Effector memory CD4-positive, alpha-beta T cell (primary cell): Measurements from ENCODE around the gene EIF3CL.
A peak's percentile ranks its signal among the peaks of the same experiment; 100 is the strongest.
"Not testable (repeated sequence)": the region's sequence is repeated elsewhere in the genome, so short reads cannot be mapped to it uniquely, and the experiment has no call there.

ENCODE experiments used
- DNase-seq, 3 donors: peaks; one replicate each; pipeline ENCODE4 v3.0.0-alpha.2; 2020
- H3K27ac ChIP-seq: 2 replicates; pipeline ENCODE4 v1.7.0; 2013; ENCODE audit warnings: mild to moderate bottlenecking, low read length, moderate library complexity; ENCODE audit not compliant: insufficient read depth, poor library complexity, severe bottlenecking
- H3K27me3 ChIP-seq: replicated peaks from 2 replicates; pipeline ENCODE4 v1.7.0; 2013; ENCODE audit warnings: mild to moderate bottlenecking, low read length; ENCODE audit not compliant: insufficient read depth, control insufficient read depth, poor library complexity, severe bottlenecking
- H3K36me3 ChIP-seq: 2 replicates; pipeline ENCODE4 v1.7.0; 2013; ENCODE audit warnings: mild to moderate bottlenecking, low read length, moderate library complexity; ENCODE audit not compliant: control insufficient read depth, insufficient read depth
- H3K4me1 ChIP-seq: 2 replicates; pipeline ENCODE4 v1.7.0; 2013; ENCODE audit warnings: low read length, mild to moderate bottlenecking; ENCODE audit not compliant: control insufficient read depth, insufficient read depth, poor library complexity, severe bottlenecking
- H3K4me3 ChIP-seq: 2 replicates; pipeline ENCODE4 v1.7.0; 2013; ENCODE audit warnings: low read length, low read depth, mild to moderate bottlenecking; ENCODE audit not compliant: insufficient read depth, poor library complexity, severe bottlenecking
- H3K9me3 ChIP-seq: 2 replicates; pipeline ENCODE4 v1.7.0; 2013; ENCODE audit warnings: mild to moderate bottlenecking, low read length, moderate library complexity; ENCODE audit not compliant: control insufficient read depth

EIF3CL gene

GRCh38 chr16:28414530-28414929 is 10.9 kb upstream of the EIF3CL start:
- H3K27ac ChIP-seq, H3K36me3 ChIP-seq, H3K27me3 ChIP-seq, H3K9me3 ChIP-seq, H3K4me1 ChIP-seq, H3K4me3 ChIP-seq, DNase-seq: not testable (repeated sequence)

DNA sequence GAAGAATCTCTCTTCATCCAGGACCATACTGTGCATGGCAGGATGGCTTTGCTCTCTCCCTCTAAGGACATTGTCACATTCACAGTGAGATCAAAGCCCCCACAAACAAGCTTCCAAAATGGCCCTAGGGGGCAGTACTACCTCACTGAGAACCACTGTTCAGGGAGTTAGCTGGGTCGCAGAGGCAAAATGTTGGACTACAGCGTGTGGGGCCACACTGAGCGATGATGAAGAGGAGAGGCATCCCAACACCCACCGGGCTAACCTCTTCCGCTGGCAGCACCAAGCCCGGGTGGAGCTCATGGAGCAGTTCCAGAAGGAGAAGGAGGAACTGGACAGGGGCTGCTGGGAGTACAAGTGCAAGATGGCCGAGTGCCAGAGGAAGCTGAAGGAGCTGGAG is 9.9 kb upstream of the EIF3CL start:
- not testable (repeated sequence) for H3K9me3 ChIP-seq, H3K4me3 ChIP-seq, H3K36me3 ChIP-seq, H3K4me1 ChIP-seq, H3K27me3 ChIP-seq, H3K27ac ChIP-seq, DNase-seq

DNA sequence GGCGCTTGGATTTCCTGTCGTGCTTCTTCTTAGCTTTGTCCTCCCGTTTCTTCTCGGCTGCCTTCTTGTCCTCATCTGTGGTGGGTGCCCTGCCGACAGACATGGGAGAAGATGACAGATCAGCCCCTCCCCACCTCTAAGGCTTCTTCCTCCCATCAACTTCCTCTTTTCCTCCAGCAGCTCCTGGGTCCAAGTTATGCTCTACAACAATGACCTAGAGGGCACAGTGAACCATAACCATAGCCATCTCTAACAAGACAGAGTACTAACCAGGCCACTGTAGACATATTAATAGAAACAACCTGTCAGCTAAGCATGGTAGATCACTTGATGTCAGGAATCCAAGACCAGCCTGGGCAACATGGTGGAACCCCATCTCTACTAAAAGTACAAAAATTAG is 11.6 kb downstream of the EIF3CL start:
- not testable (repeated sequence) for H3K9me3 ChIP-seq, DNase-seq, H3K27me3 ChIP-seq, H3K36me3 ChIP-seq, H3K4me1 ChIP-seq, H3K27ac ChIP-seq, H3K4me3 ChIP-seq

DNA sequence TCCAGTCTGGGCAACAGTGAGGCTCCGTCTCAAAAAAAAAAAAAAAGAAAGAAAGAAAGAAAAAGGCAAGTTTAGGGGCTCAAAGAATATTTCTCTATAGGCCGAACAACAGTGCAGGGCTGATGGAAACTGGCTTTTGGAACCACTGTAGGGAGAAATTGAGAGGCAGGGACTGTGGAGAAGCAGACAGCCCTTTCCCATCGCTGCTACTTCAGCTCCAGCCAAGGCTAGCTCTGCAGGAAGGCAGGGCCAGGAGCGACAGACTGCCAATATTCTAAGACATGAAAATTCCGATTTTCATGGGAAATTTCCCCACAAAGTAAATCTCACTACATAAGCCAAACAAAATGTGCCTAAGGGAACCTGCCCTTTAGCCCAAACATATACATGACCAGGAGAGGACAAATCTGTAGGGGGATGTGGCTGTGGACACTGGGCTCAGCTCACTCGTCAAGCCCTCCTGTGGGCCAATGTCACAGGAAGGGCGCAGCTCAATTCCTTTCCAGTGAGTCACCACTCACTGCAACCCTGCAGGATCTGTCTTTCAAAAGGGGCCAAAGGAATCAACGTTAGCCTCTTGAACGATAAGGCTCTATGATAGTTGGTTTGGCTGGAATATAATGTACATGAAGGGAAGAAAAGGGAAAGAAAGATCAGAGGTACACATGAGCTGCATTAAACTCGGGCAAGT is 21.3 kb downstream of the EIF3CL start:
- not testable (repeated sequence) for H3K9me3 ChIP-seq, DNase-seq, H3K4me1 ChIP-seq, H3K27ac ChIP-seq, H3K36me3 ChIP-seq, H3K4me3 ChIP-seq, H3K27me3 ChIP-seq

DNA sequence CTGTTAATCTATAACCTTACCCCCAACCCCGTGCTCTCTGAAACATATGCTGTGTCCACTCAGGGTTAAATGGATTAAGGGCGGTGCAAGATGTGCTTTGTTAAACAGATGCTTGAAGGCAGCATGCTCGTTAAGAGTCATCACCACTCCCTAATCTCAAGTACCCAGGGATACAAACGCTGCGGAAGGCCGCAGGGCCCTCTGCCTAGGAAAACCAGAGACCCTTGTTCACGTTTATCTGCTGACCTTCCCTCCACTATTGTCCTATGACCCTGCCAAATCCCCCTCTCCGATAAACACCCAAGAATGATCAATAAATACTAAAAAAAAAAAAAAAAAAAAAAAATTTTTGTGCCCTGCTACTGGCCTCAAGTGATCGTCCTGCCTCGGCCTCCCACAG is 25.8 kb downstream of the EIF3CL start:
- H3K4me1 ChIP-seq, H3K4me3 ChIP-seq, H3K36me3 ChIP-seq, H3K27ac ChIP-seq, DNase-seq, H3K9me3 ChIP-seq, H3K27me3 ChIP-seq: not testable (repeated sequence)

DNA sequence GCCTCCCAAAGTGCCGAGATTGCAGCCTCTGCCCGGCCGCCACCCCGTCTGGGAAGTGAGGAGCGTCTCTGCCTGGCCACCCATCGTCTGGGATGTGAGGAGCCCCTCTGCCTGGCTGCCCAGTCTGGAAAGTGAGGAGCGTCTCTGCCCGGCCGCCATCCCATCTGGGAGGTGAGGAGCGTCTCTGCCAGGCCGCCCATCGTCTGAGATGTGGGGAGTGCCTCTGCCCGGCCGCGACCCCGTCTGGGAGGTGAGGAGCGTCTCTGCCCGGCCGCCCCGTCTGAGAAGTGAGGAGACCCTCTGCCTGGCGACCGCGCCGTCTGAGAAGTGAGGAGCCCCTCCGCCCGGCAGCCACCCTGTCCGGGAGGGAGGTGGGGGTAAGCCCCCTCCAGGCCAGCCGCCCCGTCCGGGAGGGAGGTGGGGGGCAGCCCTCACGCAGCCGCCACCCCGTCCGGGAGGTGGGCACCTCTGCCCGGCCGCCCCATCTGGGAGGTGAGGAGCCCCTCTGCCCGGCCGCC is 26.5 kb downstream of the EIF3CL start:
- H3K27me3 ChIP-seq, H3K9me3 ChIP-seq, H3K36me3 ChIP-seq, H3K4me3 ChIP-seq, DNase-seq, H3K27ac ChIP-seq, H3K4me1 ChIP-seq: not testable (repeated sequence)

GRCh38 chr16:28375115-28375514 is 28.5 kb downstream of the EIF3CL start:
- not testable (repeated sequence) for H3K9me3 ChIP-seq, H3K27me3 ChIP-seq, H3K4me3 ChIP-seq, H3K4me1 ChIP-seq, H3K27ac ChIP-seq, DNase-seq, H3K36me3 ChIP-seq

DNA sequence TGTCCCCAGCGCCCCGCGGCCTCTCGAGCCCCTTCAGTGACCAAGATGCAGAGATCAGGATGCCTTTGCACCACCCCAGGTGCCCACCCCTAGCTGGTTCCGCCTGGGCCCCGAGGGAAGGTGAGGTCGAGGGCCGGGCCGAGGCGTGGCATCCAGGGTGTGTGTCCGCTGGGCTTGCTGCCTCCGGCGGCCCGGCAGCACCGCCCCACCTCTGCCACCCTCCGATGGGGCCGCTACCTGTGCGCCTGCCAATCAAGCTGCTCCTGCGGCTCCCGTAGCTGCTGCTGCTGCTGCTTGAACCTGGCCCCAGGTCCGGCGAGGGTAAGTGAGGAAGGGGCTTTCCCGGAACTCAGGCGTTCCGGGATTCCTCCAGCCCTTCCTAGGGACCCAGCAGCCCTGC is 29.4 kb downstream of the EIF3CL start:
- DNase-seq, H3K27ac ChIP-seq, H3K36me3 ChIP-seq, H3K4me3 ChIP-seq, H3K9me3 ChIP-seq, H3K27me3 ChIP-seq, H3K4me1 ChIP-seq: not testable (repeated sequence)

DNA sequence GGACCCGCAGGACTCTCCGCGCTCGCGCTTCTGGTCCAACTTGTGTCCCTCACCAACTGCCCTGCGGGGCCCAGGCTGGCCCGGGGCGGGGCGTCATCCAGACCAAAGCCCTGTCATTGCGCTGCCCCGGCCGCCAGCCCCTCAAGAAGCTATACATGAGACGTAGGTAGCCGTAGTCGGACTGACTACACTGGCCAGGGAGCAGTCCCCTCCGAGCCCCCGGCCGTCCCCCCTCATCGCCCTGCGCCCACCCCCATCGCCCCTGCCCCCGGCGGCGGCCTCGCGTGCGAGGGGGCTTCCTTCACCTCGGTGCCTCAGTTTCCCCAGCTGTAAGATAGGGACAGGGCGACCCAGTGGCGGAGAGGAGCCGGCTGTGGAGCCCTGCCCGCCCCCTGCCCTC is 35.7 kb downstream of the EIF3CL start:
- H3K27ac ChIP-seq, DNase-seq, H3K27me3 ChIP-seq: not testable (repeated sequence)

GRCh38 chr16:28364268-28365173 is 39.1 kb downstream of the EIF3CL start:
- H3K36me3 ChIP-seq, H3K4me3 ChIP-seq, H3K9me3 ChIP-seq, H3K4me1 ChIP-seq, H3K27ac ChIP-seq, H3K27me3 ChIP-seq: not testable (repeated sequence)
- DNase-seq: peak in 2 of 3 donors; percentile 1 to 8

More for the DNA sequence above, 35.7 kb downstream of the EIF3CL start:
- not testable (repeated sequence) for H3K4me1 ChIP-seq, H3K36me3 ChIP-seq, H3K9me3 ChIP-seq, H3K4me3 ChIP-seq
